ENCODE results near the gene OGA.

OGA gene

DNA sequence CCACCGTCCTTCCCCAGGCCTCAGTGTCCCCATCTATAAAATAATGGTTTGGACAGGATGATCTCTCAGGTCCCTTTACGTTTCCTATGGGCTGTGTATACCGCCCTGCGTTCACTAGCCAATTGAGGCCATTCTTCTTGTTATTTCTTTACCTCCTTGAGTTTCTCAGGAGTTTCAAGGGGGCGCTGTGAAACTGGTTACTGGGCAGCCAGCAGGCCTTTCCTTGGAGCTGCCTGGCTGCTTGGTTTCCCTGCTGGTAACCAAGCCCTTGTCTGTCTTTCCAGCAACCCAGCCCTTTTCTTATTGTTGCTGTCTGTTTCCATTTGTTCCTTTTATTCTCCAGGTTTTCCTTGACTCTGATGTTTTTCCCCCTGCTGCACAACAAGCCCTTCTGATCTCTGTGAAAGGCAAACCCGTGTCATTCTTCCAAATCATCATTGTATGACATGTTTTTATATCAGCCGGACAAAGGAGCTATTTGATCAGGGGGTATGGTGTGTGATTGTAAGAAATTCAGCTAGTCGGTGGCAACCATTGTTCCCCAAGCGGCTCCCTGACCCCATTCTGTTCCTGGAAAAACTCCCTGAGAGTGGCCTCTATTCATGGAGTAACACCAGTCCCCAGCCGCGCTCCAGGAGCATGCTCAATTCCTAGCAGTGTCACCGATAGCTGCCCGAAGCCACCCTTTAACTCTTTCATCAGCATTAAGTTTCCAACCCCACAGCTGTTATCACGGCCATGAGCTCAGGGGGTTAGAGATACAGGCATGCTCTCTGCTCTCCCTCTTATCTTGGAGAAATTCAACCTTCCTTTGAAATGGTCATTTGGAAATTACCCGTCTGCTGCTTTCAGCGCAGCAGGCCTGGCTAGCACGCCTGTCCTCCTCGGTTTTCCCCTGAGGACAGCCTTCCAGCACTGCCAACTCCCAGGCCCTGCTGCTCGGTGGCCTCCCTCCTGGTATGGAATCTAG is 68.9 kb downstream of the OGA start:
- DNase-seq, result peak; percentile 77

DNA sequence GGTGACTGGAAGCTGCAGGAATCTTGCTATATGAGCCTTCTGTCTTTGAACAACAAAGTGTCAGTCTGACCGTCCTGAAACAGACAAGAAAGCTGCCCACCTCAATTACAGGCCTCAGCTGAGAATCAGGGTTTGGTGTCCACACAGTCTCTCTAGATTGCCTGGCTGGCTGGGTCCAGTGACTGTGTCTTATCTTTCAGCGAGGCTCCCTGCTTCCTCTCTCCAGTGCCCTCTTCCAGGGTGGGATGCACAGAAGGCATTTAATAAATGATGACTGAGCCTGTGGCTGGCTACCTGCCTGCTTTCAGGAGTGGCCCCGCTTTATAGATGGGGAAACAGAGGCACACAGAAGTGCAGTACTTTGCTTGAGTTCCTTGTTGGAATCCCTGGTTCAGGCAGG is 69.7 kb downstream of the OGA start:
- DNase-seq, result no peak

DNA sequence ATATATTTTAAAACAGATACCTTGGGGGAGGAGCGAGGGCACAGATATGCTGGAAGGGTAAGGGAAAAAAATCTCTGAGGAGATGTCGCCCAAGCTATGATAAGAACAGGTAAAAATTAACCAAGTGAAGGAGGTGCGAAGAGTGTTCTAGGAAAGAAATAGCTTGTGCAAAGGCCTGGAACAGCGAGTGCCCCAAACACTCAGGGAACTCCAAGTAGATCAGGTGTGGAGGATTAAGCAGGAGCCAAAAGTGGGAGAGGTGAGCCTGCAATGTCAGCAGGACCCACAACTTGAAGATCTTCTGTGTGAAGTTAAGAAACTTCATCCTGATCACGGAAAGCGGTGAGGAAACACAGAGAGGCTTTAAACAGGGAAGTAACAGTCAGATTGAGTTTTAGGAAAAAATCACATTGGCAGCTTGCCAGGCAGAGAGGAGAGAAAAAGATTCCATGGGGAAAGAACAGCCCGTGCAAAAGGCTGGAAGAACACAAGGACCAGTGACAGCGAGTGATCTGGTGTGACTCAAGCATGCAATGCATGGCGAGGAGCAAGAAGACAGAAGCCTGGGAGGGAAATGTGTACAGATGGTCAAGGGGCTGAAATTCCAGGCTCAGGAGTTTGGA is 73.1 kb downstream of the OGA start:
- DNase-seq, result no peak

GRCh38 chr10:101744267-101744666 is 74.0 kb downstream of the OGA start:
- DNase-seq, result no peak

DNA sequence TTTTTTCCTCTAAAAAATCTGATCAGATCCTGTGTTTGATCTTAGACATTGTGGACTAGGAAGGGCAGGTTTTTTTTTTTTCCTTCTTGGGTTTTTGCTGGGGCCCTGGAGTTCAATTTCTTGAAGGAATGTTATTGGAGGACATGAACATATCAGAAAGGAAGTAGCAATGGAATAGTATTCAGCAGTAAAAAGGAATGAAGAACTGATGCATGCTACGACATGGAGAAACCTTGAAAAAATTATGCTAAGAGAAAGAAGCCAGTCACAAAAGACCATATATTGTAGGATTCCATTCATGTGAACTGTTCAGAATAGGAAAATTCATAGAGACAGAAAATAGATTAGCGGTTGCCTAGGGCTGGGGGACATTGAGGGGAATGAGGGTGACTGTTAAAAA is 76.3 kb downstream of the OGA start:
- no peak for DNase-seq

- DNase-seq, result no peak
Measured at GRCh38 chr10:101736666-101737065, 81.6 kb downstream of the OGA start.
